Mesenchymal stem cell (in vitro differentiated cells and primary cell): ENCODE results near the gene NPHP4.

Experiments used
- DNase-seq: peaks from one replicate; pipeline ENCODE4 v3.0.0-alpha.2; 2013
- H2AFZ ChIP-seq: one replicate; pipeline ENCODE4 v1.6.1; 2013; ENCODE audit warnings: low read depth, mild to moderate bottlenecking, control low read depth, inconsistent platforms, low read length, moderate library complexity
- H2AK5ac ChIP-seq: 2 replicates; pipeline ENCODE4 v1.6.1; 2013; ENCODE audit warnings: low read length, moderate library complexity, mild to moderate bottlenecking, inconsistent platforms; ENCODE audit not compliant: severe bottlenecking
- H2BK120ac ChIP-seq: one replicate; pipeline ENCODE4 v1.6.1; 2013; ENCODE audit warnings: low read depth, mild to moderate bottlenecking, inconsistent platforms, low read length, moderate library complexity
- H2BK12ac ChIP-seq, 2 experiments: one replicate each; pipeline ENCODE4 v1.6.1; 2013; ENCODE audit warnings: inconsistent platforms in 2 of 2, low read length in 2 of 2, mild to moderate bottlenecking in 2 of 2, moderate library complexity in 2 of 2, control low read depth in 1 of 2
- H2BK15ac ChIP-seq: one replicate; pipeline ENCODE4 v1.6.1; 2013; ENCODE audit warnings: mild to moderate bottlenecking, low read depth, inconsistent platforms; ENCODE audit not compliant: poor library complexity, severe bottlenecking
- H2BK5ac ChIP-seq: 2 replicates; pipeline ENCODE4 v1.6.1; 2013; ENCODE audit warnings: low read depth, mild to moderate bottlenecking, low read length, control low read depth, inconsistent platforms; ENCODE audit not compliant: poor library complexity, severe bottlenecking
- H3K14ac ChIP-seq, 2 experiments: one replicate each; pipeline ENCODE4 v1.6.1; 2013; ENCODE audit warnings: inconsistent platforms in 2 of 2, low read length in 2 of 2, control low read depth in 1 of 2, mild to moderate bottlenecking in 1 of 2, moderate library complexity in 1 of 2
- H3K18ac ChIP-seq, 2 experiments: one replicate each; pipeline ENCODE4 v1.6.1; 2013; ENCODE audit warnings: inconsistent platforms in 2 of 2, low read length in 2 of 2, control low read depth in 1 of 2, low read depth in 1 of 2, mild to moderate bottlenecking in 1 of 2
- H3K23ac ChIP-seq, 2 experiments: one replicate each; pipeline ENCODE4 v1.6.1; 2013; ENCODE audit warnings: inconsistent platforms in 2 of 2, low read length in 2 of 2, mild to moderate bottlenecking in 2 of 2, moderate library complexity in 2 of 2, control low read depth in 1 of 2
- H3K27ac ChIP-seq: 2 replicates; pipeline ENCODE4 v1.5.1; 2013; ENCODE audit warnings: mild to moderate bottlenecking, moderate library complexity, low read length, control low read depth, inconsistent platforms; ENCODE audit not compliant: poor library complexity, severe bottlenecking
- H3K27me3 ChIP-seq, 2 experiments: 2 replicates each; pipeline versions ENCODE4 v1.6.1 to v1.7.0; 2013; ENCODE audit warnings: low read length in 2 of 2, mild to moderate bottlenecking in 2 of 2, moderate library complexity in 2 of 2, control low read depth in 1 of 2, inconsistent platforms in 1 of 2; ENCODE audit not compliant: control insufficient read depth in 1 of 2, insufficient read depth in 1 of 2
- H3K36me3 ChIP-seq, 2 experiments: 2 replicates each; pipeline versions ENCODE4 v1.6.1 to v1.7.0; 2013; ENCODE audit warnings: low read length in 2 of 2, control low read depth in 1 of 2, inconsistent platforms in 1 of 2, low read depth in 1 of 2, mild to moderate bottlenecking in 1 of 2; ENCODE audit not compliant: insufficient read depth in 2 of 2, control insufficient read depth in 1 of 2
- H3K4ac ChIP-seq, 2 experiments: one replicate each; pipeline ENCODE4 v1.6.1; 2013; ENCODE audit warnings: inconsistent platforms in 2 of 2, low read length in 2 of 2, mild to moderate bottlenecking in 2 of 2, moderate library complexity in 2 of 2, control low read depth in 1 of 2, low read depth in 1 of 2
- H3K4me1 ChIP-seq: 2 replicates; pipeline ENCODE4 v1.6.1; 2013; ENCODE audit warnings: low read depth, low read length, control low read depth; ENCODE audit not compliant: control insufficient read depth, insufficient read depth
- H3K4me2 ChIP-seq: 2 replicates; pipeline ENCODE4 v1.6.1; 2013; ENCODE audit warnings: low read length, mild to moderate bottlenecking, inconsistent platforms; ENCODE audit not compliant: poor library complexity, severe bottlenecking
- H3K4me3 ChIP-seq, 2 experiments: 2 replicates each; pipeline versions ENCODE4 v1.5.1 to v1.7.0; 2013; ENCODE audit warnings: low read length in 2 of 2, mild to moderate bottlenecking in 2 of 2, control low read depth in 1 of 2, low read depth in 1 of 2; ENCODE audit not compliant: insufficient read depth in 1 of 2
- H3K79me1 ChIP-seq: replicated peaks from 2 replicates; pipeline ENCODE4 v1.6.1; 2013; ENCODE audit warnings: mild to moderate bottlenecking, control low read depth, low read length, inconsistent platforms; ENCODE audit not compliant: poor library complexity, severe bottlenecking
- H3K9ac ChIP-seq: 2 replicates; pipeline ENCODE4 v1.7.0; 2013; ENCODE audit warnings: mild to moderate bottlenecking, low read length, moderate library complexity
- H3K9me3 ChIP-seq: 2 replicates; pipeline ENCODE4 v1.7.0; 2013; ENCODE audit warnings: mild to moderate bottlenecking, low read length; ENCODE audit not compliant: control insufficient read depth
- H4K8ac ChIP-seq: one replicate; pipeline ENCODE4 v1.6.1; 2013; ENCODE audit warnings: inconsistent platforms, mild to moderate bottlenecking, low read length, moderate library complexity
- H4K91ac ChIP-seq: one replicate; pipeline ENCODE4 v1.6.1; 2013; ENCODE audit warnings: mild to moderate bottlenecking, low read length, inconsistent platforms
- WGBS: methylation state at CpG from one replicate; pipeline ENCODE4 v1.1.7; 2013; ENCODE audit warnings: mixed read lengths; 5-methylcytosine and 5-hydroxymethylcytosine counted together

The NPHP4 gene

GRCh38 chr1:5959087-5959486 lies 33.1 kb downstream of the NPHP4 start:
- peaks cover 3% of the 10 kb centered on the region for H3K79me1 ChIP-seq
- DNase-seq = no peak
- 95% methylated on average over 13 of the region's 13 CpGs for WGBS

GRCh38 chr1:5956022-5956830 lies 36.0 kb downstream of the NPHP4 start:
- no peak overlapping the region for H2BK120ac ChIP-seq
- H2AFZ ChIP-seq = no peak overlapping the region
- no peak overlapping the region for H3K9ac ChIP-seq
- no peak overlapping the region for H3K4ac ChIP-seq
- H3K27me3 ChIP-seq = no peaks in the 10 kb centered on the region
- 95% methylated on average over 10 of the region's 10 CpGs for WGBS
- no peak overlapping the region for H2BK12ac ChIP-seq
- no peaks in the 10 kb centered on the region for H3K9me3 ChIP-seq
- no peak overlapping the region for H2AK5ac ChIP-seq
- H3K36me3 ChIP-seq = peaks cover 35 to 49% of the 10 kb centered on the region in 2 experiments
- no peak overlapping the region for H3K4me3 ChIP-seq
- H3K79me1 ChIP-seq = peaks cover 3% of the 10 kb centered on the region
- DNase-seq = no peak
- H3K27ac ChIP-seq = no peak overlapping the region
- H4K91ac ChIP-seq = no peak overlapping the region
- no peak overlapping the region for H2BK15ac ChIP-seq
- H3K14ac ChIP-seq = no peak overlapping the region
- H4K8ac ChIP-seq = no peak overlapping the region
- no peak overlapping the region for H2BK5ac ChIP-seq
- H3K4me2 ChIP-seq = no peak overlapping the region
- H3K18ac ChIP-seq = no peak overlapping the region
- H3K4me1 ChIP-seq = no peaks in the 10 kb centered on the region
- H3K23ac ChIP-seq = no peak overlapping the region

More at GRCh38 chr1:5959087-5959486, 33.1 kb downstream of the NPHP4 start:
- Histone ChIP-seq H3K4me1 (no peaks in the 10 kb centered on the region), H3K36me3 (peaks cover 32 to 55% of the 10 kb centered on the region in 2 experiments), H2BK120ac (no peak overlapping the region), H2BK15ac (no peak overlapping the region), H3K27ac (no peak overlapping the region), H3K4ac (no peak overlapping the region), H3K27me3 (no peaks in the 10 kb centered on the region), H3K9ac (no peak overlapping the region), H2AFZ (no peak overlapping the region), H4K91ac (no peak overlapping the region), H3K18ac (no peak overlapping the region), H3K4me2 (no peak overlapping the region), H2BK5ac (no peak overlapping the region), H4K8ac (no peak overlapping the region), H3K4me3 (no peak overlapping the region), H2AK5ac (no peak overlapping the region), H3K14ac (no peak overlapping the region), H3K9me3 (no peaks in the 10 kb centered on the region), H2BK12ac (no peak overlapping the region), H3K23ac (no peak overlapping the region)

GRCh38 chr1:5955479-5955977 lies 36.7 kb downstream of the NPHP4 start:
- no peak overlapping the region for H3K23ac ChIP-seq
- H3K4ac ChIP-seq = no peak overlapping the region
- no peak overlapping the region for H2BK15ac ChIP-seq
- no peak overlapping the region for H3K14ac ChIP-seq
- H3K27ac ChIP-seq = no peak overlapping the region
- H3K9ac ChIP-seq = no peak overlapping the region
- no peak overlapping the region for H3K4me3 ChIP-seq
- H4K91ac ChIP-seq = no peak overlapping the region
- no peak overlapping the region for H3K4me2 ChIP-seq
- no peak for DNase-seq
- H3K18ac ChIP-seq = no peak overlapping the region
- H2BK12ac ChIP-seq = no peak overlapping the region
- no peaks in the 10 kb centered on the region for H3K9me3 ChIP-seq
- no peak overlapping the region for H2BK5ac ChIP-seq
- no peak overlapping the region for H2BK120ac ChIP-seq
- no peak overlapping the region for H2AK5ac ChIP-seq
- no peaks in the 10 kb centered on the region for H3K27me3 ChIP-seq
- peaks cover 3% of the 10 kb centered on the region for H3K79me1 ChIP-seq
- H3K36me3 ChIP-seq = peaks cover 40 to 48% of the 10 kb centered on the region in 2 experiments
- 96% methylated on average over 9 of the region's 10 CpGs for WGBS
- H4K8ac ChIP-seq = no peak overlapping the region
- no peaks in the 10 kb centered on the region for H3K4me1 ChIP-seq
- H2AFZ ChIP-seq = no peak overlapping the region

- H3K4me2 ChIP-seq = no peak overlapping the region
- no peak for DNase-seq
- no peak overlapping the region for H2AFZ ChIP-seq
- no peaks in the 10 kb centered on the region for H3K4me1 ChIP-seq
- 86% methylated on average over 5 of the region's 5 CpGs for WGBS
- no peak overlapping the region for H3K9ac ChIP-seq
- peaks cover 39 to 43% of the 10 kb centered on the region in 2 experiments for H3K36me3 ChIP-seq
- H3K23ac ChIP-seq = no peak overlapping the region
- peaks cover 3% of the 10 kb centered on the region for H3K79me1 ChIP-seq
- H3K9me3 ChIP-seq = no peaks in the 10 kb centered on the region
- no peak overlapping the region for H2BK15ac ChIP-seq
- no peaks in the 10 kb centered on the region for H3K27me3 ChIP-seq
- no peak overlapping the region for H2AK5ac ChIP-seq
- H3K4me3 ChIP-seq = no peak overlapping the region
- H4K91ac ChIP-seq = no peak overlapping the region
- no peak overlapping the region for H3K27ac ChIP-seq
- no peak overlapping the region for H3K18ac ChIP-seq
- no peak overlapping the region for H3K14ac ChIP-seq
- no peak overlapping the region for H2BK120ac ChIP-seq
- H4K8ac ChIP-seq = no peak overlapping the region
- no peak overlapping the region for H2BK12ac ChIP-seq
- no peak overlapping the region for H2BK5ac ChIP-seq
- no peak overlapping the region for H3K4ac ChIP-seq
These were observed 37.3 kb downstream of the NPHP4 start for GRCh38 chr1:5954964-5955363.
